ENCODE results near the gene SEZ6L.

SEZ6L gene

GRCh38 chr22:26428515-26429457, 259.5 kb downstream of the SEZ6L start, which contains the start of gene ASPHD2:
Gene ASPHD2, plus strand, starts transcription at chr22:26429260. Its CDS starts 4,356 bp downstream, at chr22:26433616.
- DNase-seq (ENCODE audit: low spot score): peak; percentile 93
- no peak for TF ChIP-seq CTCF (IDR thresholded peaks at IDR 0.05; ENCODE audit: extremely low read depth, insufficient read depth, missing control alignments)
- in situ Hi-C loops (cut with MboI; ENCODE audit: low pct_unique_long_range_greater_than_20kb, low sequenced_read_pairs, unreplicated experiment): no loop called here

DNA sequence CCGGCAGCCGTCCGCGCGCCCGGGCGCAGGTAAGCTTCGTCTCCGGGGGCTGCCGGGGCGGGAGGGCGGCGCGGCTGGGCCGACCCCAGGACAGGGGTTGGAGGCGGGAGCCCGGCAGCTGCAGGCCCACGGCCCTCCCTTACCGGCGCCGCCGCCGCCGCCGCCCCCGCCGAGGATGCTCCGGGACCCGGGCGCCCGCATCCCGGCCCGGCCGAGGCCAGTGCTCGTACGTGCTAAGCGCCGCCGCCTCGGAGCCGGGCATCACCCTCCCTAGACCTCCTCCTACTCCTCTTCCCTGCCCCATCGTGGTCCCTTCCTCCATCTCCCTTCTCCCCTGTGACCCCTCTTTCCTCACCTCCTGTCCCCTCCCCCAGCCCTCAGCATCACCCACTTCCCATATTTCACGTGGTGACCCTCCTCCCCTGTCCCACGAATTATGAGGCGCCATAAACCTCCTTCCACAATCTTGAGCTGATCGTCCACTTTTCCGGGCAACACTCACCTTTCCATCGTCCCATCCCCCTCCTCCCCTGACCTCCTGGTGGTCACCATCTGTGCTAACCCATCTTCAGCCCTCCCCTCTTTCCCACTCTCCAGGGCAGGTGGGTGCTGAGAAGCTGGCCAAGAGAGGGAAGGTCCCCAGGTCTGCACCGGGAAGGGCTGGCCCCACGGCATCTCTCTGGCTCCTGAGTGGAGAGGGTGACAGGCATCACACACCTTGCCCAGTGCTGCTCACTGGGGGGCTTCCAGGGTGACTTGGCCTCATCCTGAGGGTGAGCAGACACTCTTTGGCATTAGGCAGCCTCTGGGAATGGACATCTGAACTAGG, 260.4 kb downstream of the SEZ6L start:
- no peak for DNase-seq (ENCODE audit: low spot score)
- in situ Hi-C loops (cut with MboI; ENCODE audit: low pct_unique_long_range_greater_than_20kb, low sequenced_read_pairs, unreplicated experiment): no loop called here
- TF ChIP-seq CTCF (IDR thresholded peaks at IDR 0.05; ENCODE audit: extremely low read depth, insufficient read depth, missing control alignments): no peak

DNA sequence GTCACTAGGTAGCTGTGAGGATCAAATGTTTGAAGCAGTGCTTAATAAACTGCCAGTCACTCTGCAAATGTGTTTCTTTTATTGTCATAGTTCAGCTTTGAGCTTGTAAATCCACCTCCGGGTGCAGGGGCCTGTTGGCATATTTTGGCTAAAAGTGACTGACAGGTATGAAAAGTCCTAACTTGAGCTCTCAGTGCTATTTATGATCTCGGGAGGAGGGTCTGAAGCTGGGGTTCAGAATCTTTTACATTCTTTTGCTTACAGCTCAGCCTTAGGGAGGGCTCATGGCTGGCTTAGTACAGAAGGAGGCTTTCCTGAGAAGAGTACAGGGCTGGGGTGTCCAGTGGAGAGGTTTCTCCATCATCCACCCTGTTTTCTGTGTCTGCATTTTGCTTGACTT, 261.3 kb downstream of the SEZ6L start:
- in situ Hi-C loops (cut with MboI; ENCODE audit: low pct_unique_long_range_greater_than_20kb, low sequenced_read_pairs, unreplicated experiment): no loop called here
- peak; percentile 57 for DNase-seq (ENCODE audit: low spot score)
- no peak for TF ChIP-seq CTCF (IDR thresholded peaks at IDR 0.05; ENCODE audit: extremely low read depth, insufficient read depth, missing control alignments)

- in situ Hi-C loops (cut with MboI; ENCODE audit: low pct_unique_long_range_greater_than_20kb, low sequenced_read_pairs, unreplicated experiment): no loop called here
- DNase-seq (ENCODE audit: low spot score): peak; percentile 71
- no peak for TF ChIP-seq CTCF (IDR thresholded peaks at IDR 0.05; ENCODE audit: extremely low read depth, insufficient read depth, missing control alignments)
These were observed 262.2 kb downstream of the SEZ6L start for GRCh38 chr22:26431261-26431995.

DNA sequence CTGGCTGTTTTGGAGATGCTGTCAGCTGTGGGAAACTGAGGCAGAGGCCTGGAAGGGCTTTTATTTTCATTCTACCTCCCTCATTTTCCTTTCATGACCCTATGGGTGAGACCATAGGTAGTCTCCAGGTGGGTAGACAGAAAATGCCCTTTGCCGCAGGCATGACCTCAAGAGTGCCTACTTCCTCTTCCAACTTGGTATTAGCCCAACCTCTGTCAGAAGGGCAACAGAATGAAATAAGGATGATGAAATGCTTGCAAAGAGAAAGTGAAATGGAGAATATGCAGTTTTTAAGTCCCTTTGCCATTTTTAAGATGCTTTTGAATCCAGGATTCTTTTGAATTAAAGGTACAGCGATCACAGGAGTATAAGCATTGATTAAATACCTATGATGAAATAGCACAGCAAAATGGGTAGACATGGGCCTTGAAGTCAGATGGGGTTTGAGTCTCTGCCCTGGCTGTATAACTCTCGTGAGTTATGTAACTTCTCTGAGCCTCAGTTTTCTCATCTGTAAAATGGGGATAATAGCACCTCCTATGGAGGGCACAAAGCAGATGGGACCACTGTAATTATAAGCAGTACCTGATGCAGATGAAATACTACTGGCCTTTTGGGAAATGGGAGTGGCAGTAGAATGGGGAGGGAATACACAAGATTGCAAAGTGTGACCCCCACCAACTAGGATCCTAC, 263.5 kb downstream of the SEZ6L start:
- in situ Hi-C loops (cut with MboI; ENCODE audit: low pct_unique_long_range_greater_than_20kb, low sequenced_read_pairs, unreplicated experiment): no loop called here
- TF ChIP-seq CTCF (IDR thresholded peaks at IDR 0.05; ENCODE audit: extremely low read depth, insufficient read depth, missing control alignments): no peak
- peak; percentile 53 for DNase-seq (ENCODE audit: low spot score)
